GM21825 (cell line): ENCODE results near the gene ESAM.

ENCODE experiments used
- ATAC-seq: cut with Tn5 transposase; IDR thresholded peaks from one replicate; pipeline ENCODE4 v1.9.1; 2021; ENCODE audit warnings: mild to moderate bottlenecking, moderate library complexity; ENCODE audit not compliant: unreplicated experiment

ESAM gene

DNA sequence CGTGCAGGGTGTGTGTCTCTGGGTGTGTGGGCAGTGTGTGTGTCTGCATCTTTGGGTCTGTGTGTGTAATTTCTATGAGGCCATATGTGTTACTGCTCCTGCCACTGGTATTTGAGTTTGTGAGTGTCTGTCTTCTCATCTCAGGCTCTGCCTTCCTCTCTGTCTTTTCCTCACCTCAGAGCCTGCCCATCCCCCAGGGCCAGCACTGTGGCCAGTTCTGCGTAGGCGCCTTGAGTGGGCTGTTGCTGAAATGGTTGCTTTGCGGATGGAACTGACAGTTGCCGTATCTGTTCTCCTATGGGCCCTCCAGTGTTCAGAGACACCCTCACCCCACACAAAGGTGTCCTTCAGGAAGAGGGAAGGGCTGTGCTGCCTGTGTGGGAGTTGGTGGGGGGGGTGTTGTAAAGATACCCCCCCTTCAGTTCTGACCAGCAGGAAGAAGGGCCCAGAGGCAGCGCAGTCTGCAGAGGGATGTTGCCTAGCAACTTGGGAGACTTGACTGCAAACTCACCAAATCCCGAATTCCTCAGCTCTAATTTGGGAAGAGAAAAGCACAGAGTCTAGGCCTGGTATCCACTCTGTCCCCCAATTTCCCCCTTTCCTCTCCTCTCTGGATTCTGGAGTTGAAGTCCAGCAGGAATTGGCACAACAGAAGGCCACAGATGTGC lies 24.3 kb downstream of the ESAM start:
- ATAC-seq = no peak

DNA sequence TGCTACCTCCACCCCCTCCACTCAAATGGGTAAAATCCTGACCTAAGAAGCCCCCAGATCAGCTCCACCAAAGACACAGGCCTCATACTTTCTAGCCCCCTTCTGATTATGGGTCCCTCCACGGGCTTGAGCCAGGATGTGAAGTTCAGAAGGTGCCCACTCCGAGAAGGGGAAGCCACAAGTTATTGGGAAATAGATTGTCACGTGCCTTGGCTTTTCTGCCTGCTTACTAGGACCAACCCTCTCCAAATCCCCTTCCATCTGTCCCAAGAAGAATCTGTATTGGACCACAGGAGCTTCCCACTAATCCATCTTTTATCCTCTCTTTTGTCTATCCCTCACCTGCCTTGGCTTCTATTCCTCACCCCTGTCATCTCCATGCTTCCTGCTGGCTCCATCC lies 25.4 kb downstream of the ESAM start:
- no peak for ATAC-seq

DNA sequence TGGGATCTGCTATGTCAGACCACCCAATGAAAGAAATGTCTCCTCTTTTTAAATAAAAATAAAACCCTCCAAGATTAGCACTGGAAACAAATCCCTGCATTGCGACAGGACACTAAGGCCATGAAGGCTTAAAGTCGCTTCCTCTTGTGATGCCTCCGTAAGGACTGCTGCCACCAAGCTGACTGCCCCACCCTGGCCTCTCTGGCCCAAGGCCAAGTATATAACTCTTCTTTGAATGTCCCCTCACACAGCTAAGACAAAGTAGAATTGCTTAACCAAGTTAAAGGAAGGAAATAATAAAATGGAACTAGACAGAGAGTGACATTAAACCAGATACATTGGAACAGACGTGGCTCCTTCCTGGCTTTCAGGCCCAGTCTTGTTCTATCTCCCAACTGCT lies 29.9 kb downstream of the ESAM start:
- no peak for ATAC-seq

DNA sequence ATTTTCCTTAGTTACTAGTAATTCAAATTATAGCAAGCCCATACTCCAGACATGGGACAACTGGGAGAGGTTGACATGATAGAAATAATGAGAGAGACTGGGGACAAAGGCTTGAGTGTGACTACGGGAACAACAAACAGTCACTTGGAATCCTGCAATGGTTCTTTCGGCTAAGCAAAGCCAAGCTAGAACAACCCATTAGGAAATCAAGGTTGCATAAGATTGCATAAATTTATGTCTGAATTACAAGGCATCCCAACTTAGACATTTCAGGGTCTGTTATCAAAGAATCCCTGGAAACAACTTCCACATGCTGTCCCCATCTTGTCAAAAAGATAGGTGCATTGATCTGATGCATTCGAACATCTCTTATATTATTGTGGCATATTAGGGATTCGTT lies 32.5 kb downstream of the ESAM start:
- ATAC-seq = no peak

DNA sequence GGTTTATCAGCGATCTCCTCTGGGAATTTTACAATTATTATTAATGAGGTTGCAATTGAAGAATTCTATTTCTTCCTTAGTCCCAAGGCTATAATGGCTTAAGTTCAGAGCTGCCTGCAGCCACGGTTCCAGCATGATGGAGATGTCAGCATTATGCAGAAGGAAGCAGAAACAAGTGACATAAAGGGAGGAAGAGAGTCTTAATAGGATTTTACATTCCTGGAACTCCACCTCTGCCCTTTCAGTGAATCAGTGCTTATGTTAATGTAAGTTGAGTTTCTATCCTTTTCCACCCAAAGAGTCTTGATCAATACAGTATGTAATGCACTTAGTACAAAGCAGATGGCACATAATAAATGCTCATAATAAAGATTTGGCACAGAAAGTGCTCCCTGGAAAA lies 34.0 kb downstream of the ESAM start:
- ATAC-seq = no peak

DNA sequence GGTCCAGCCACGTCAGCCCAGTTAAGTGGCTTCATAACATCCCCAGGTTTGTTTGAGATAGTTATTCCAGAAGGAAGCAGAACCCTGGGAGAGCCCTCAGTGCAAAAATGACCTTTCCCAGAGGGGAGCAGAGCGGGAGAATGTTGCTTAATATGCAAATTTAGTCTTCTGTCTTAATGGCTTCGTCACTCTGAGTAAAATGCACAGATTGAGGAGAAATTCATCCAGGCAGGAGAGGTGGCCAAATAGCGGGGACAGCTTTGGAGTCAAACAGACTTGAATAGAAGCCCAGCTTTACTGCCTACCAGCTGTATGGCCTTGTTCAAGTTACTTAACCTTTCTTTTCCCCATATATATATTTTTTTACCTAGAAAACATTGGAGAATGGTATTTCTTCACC lies 34.6 kb downstream of the ESAM start:
- ATAC-seq = no peak

DNA sequence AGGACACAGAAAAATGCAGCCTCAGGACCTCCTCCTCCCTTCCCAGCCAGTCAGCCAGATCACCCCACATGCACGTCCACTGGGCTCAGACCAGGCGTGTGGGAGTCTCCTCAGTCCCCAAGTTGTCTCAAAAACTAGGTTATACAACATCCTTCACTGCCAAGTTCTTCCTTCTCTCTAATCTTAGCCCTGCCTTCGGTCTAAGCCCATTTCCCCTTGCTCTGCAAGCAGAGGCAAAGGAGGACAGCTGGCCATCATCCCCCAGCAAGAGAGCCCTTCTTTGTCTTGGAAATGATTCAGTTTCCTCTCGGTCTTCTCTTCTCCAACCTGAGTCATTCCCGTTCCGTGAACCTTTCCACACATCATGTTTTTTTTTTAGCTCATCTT lies 36.4 kb downstream of the ESAM start:
- peak; percentile 15 for ATAC-seq

DNA sequence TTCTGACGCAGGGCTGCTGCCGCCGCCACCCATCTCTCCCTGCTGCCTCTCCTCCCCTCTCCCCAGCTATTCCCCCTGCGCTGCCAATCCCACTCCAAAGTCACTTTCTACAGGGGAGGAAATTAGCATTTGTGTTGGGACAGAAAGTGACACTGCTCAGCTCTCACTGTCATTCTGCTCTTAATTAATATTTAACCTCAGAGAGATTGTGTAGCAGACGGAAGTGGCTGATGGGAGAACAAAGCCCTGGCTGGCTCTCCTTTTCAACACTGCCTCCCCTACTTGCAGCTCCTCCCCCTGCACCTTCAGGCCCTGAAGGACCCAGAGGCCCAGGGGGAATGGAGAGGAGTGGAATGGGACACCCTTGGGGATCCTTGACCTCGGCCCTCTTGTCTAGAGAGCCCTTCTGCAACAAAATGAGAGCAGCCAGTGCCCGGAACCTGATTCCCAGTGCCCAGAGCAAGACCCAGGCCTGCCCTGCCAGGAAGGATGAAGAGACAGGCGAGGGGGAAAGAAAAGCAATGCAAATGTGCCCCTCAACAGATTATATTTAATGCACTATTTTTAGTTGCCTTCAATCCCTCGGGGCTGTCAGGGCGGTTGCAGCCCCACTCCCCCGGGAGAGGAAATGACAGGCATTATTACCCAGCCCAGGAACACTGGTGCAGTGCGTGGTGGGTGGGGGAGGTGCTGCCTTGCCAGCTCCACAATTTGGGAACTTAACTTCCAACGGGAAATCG lies 36.9 kb downstream of the ESAM start:
- peak; percentile 93 for ATAC-seq

DNA sequence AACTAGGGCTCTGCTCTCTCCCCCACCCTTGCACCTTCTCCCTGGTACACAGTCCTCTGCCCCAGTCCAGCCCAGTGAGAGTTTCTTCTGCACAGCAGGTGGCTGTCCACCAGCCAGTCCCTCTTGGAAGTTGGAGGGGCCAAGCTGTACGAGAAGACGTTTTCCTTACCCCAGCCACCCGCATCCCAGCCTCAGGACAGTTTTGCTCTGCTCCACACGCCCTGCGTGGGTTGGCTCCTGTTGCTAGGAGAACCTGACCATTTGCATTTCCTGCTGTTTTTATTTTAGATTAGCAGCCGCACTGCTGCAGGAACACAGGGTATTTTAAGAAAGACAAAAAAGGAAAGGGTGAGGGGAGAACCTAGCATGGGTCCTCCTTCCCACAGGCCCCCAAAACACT lies 39.9 kb downstream of the ESAM start:
- ATAC-seq = no peak

DNA sequence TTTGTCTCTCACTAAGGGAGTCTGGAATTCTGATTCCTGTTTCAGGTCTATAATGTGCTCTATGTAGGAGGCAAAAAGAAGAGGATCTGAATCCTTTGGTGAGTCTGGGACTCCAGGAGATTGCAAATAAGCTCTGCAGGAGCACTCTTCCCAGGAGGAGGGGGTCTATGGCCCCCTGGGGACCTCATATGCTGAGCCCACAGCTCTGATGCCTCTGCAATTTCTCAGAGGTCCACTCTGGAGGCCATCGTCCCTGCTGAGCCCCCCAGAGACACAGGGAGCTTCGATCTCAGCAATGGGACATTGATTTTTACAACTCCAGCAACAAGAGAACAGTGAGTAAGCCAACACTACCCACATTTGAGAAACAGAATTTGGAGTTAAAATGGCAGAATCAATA lies 42.6 kb downstream of the ESAM start:
- no peak for ATAC-seq

DNA sequence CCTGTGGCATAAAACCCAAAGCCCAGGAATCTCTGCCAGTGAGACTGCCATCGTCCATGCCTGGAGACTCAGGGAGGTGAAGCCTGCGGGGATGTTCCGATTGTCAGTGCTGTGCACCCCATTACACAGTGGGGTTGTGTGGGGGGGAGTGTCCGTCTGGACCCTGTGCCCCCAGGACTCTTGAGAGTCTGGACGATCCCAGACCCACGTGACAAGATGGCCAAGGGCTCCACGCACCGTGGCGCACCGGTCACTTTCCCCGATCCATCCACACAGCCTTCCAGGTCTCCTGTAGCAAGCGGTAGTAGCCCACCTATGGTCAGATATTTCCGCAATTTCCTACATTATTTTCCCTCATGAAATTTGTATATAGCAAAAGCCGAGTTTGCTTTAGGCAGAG lies 43.3 kb downstream of the ESAM start:
- no peak for ATAC-seq

DNA sequence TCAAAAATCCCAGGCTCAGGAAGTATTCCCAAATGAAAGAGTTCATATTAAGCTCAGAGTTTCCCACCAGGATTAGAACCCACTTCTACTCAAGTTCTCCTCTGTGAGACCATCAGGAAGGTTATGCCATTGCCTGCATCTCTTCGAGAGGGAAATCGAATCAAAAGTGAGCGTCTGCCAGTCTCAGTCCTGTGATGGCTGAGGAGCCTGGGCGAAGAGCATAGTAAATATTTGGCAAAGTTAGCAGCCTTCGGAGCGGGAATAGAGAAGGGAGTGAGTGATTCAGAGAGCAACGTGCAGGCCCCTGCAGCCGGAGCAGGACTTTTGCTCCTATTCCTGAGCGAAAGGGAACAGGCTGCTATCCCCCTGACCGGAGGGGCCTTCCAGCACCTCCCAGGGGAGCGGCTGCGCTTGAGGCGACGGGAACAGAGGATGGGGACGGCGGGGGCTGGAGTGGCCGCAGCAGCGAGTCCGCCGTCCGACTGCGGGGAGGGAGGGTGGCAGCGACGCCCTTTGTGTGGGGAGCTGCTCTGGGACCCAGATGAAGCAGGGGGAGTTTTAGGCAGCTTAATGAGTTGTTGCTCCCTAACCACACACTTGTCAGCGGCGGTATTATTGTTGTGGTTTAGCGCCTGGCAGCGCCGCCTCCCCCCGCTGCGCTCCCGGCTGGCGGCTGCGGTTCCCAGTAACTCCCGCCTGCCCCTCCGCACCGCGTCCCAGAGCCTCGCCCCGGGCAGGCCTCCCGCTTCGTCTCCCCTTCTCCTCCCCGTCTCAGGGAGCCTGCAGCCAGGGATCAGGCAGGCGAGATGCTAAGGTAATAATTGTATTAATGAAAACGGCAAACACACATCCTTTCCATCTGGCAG lies 44.1 kb downstream of the ESAM start:
- ATAC-seq = peak; percentile 65

DNA sequence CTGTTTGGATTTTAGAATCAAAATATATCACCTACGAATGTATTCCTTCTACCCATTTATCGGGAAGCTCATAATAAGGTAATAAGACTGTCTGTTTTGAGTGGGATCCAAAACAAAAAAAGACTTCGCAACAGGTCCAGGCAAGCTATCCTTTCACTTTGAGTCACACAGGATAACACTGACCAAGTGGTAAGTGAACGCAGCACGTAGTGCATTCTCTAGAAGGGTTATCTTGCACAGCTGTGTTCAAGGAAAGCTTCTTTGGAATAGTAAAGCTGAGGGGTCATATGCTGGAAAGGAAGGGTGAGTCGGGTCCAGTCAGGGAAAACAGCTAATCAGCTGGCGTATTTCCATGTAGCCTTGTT lies 44.7 kb downstream of the ESAM start:
- ATAC-seq = no peak

DNA sequence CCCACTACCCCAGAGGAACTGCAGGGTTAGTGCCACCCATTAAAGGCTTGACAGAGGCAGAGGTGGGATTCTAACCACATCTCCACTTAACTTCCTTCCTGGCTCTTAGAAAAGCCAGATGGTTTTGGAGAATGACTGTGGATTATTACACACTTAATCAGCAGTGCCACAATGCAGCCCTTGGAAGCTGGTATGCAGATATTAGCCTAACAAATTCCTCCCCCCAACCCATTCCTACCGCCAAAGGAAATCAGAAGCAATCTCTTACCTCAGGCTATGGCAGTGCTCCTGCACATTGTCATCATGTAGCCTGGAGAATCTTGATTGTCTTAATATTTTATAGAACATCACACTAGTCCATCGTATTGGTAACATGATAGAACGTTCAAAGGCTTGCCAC lies 45.5 kb downstream of the ESAM start:
- no peak for ATAC-seq

DNA sequence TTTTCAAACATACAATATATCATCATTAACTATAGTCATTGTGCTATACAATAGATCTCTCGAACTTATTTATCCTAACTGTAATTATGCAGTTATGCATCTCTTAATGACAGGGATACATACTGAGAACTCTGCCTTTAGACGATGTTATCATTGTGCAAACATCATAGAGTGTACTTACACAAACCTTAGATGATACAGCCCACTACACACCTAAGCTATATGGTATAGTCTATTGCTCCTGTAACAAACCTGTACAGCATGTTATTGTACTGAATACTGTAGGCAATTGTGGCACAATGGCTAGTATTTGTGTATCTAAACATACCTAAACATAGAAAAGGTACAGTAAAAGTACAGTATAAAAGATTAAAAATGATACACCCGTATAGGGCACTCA lies 49.7 kb downstream of the ESAM start:
- no peak for ATAC-seq

DNA sequence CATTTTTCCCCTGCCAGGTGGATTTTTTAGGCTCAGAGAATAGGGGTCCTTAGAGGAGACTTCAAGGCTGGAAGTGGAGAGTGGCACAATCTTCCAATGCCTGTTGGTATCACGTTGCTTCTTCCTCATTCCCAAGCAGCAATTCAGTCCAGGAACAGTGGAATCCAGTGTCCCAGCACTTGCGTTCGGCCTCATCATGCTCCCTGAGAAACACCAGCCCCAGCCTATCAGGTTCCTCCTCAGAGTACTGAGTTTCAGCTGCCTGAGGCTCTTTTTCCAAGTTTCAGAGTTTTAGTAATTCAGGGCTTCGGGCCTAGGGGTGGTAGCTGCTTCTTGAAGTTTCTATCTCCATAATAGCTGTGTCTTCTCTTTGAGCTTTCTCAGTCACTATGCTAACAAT lies 54.3 kb downstream of the ESAM start:
- no peak for ATAC-seq
